PC-3 (cell line): ENCODE data around the gene PSAPL1. TPM values are rescaled to one million over a fixed set of nuclear protein-coding genes. Genes with fewer than 3 reads are reported as not detected.

Experiments used
- ATAC-seq: fragments of 200-7000 bp; cut with Tn5 transposase; 2 replicates; pipeline ENCODE4 v1.9.1; 2020; ENCODE audit warnings: mild to moderate bottlenecking, moderate library complexity
- BruUV-seq: library from RNA; stranded (reverse); fragments of 400-500 nt; replicated peaks from 2 replicates; lab custom pipeline; 2021; lab: Mats Ljungman, UMichigan
- CTCF ChIA-PET: fragments of 300-600 bp; sonication (Branson Sonifier 250); formaldehyde crosslinking; loops from one replicate; lab custom pipeline; 2022; ENCODE audit warnings: antibody characterized with exemption; lab: Charles Lee
- POLR2A ChIA-PET: fragments of 300-600 bp; sonication (Branson Sonifier 250); formaldehyde crosslinking; loops from one replicate; lab custom pipeline; 2022; ENCODE audit warnings: antibody characterized with exemption; ENCODE audit not compliant: unreplicated experiment; lab: Charles Lee
- DNase-seq: peaks from one replicate; pipeline ENCODE4 v3.0.0-alpha.2; 2015
- H2AFZ ChIP-seq: fragments of 300-600 bp; sonication (generic); 2 replicates; pipeline ENCODE4 v1.6.0; 2016; ENCODE audit warnings: antibody characterized with exemption, low read length
- H3F3A ChIP-seq: fragments of 300-600 bp; sonication (generic); one replicate; pipeline ENCODE4 v1.6.0; 2017; ENCODE audit warnings: antibody characterized with exemption, low read length, control low read depth, mild to moderate bottlenecking; ENCODE audit not compliant: unreplicated experiment
- H3K27ac ChIP-seq: fragments of 300-600 bp; sonication (generic); 2 replicates; pipeline ENCODE4 v1.5.1; 2016; ENCODE audit warnings: mild to moderate bottlenecking, low read length
- H3K27me3 ChIP-seq: fragments of 300-600 bp; sonication (generic); 2 replicates; pipeline ENCODE4 v1.6.1; 2016; ENCODE audit warnings: low read length, mixed read lengths
- H3K36me3 ChIP-seq: fragments of 300-600 bp; sonication (generic); 2 replicates; pipeline ENCODE4 v1.6.1; 2016; ENCODE audit warnings: low read depth, mixed run types, low read length, mixed read lengths
- H3K4me1 ChIP-seq: fragments of 300-600 bp; sonication (generic); 2 replicates; pipeline ENCODE4 v1.5.1; 2016; ENCODE audit warnings: low read length; ENCODE audit not compliant: insufficient read depth
- H3K4me2 ChIP-seq: fragments of 300-600 bp; sonication (generic); 2 replicates; pipeline ENCODE4 v1.6.0; 2016; ENCODE audit warnings: low read length
- H3K4me3 ChIP-seq: fragments of 300-600 bp; sonication (generic); 2 replicates; pipeline ENCODE4 v1.5.1; 2016; ENCODE audit warnings: mild to moderate bottlenecking, low read length, mixed read lengths
- H3K79me2 ChIP-seq: fragments of 300-600 bp; sonication (generic); 2 replicates; pipeline ENCODE4 v1.6.1; 2017; ENCODE audit warnings: low read length, mixed read lengths
- H3K9ac ChIP-seq: fragments of 300-600 bp; sonication (generic); 2 replicates; pipeline ENCODE4 v1.6.0; 2016; ENCODE audit warnings: mild to moderate bottlenecking, low read length
- H3K9me2 ChIP-seq: fragments of 300-600 bp; sonication (generic); replicated peaks from 2 replicates; pipeline ENCODE4 v1.6.1; 2016; ENCODE audit warnings: mixed run types, low read length, mixed read lengths
- H3K9me3 ChIP-seq: fragments of 300-600 bp; sonication (generic); 2 replicates; pipeline ENCODE4 v1.6.1; 2016; ENCODE audit warnings: low read length, mixed read lengths
- H4K20me1 ChIP-seq: fragments of 300-600 bp; sonication (generic); 2 replicates; pipeline ENCODE4 v1.6.1; 2016; ENCODE audit warnings: low read length, mixed read lengths
- EZH2 ChIP-seq: fragments of 300-600 bp; sonication (generic); IDR thresholded peaks from one replicate; pipeline ENCODE4 v1.6.1; 2017; ENCODE audit warnings: antibody characterized with exemption, mild to moderate bottlenecking, low read length; ENCODE audit not compliant: unreplicated experiment
- EZH2phosphoT487 ChIP-seq: fragments of 300-600 bp; sonication (generic); IDR thresholded peaks from 2 replicates; pipeline ENCODE4 v1.6.1; 2018; ENCODE audit warnings: mild to moderate bottlenecking, antibody characterized with exemption, low read length, borderline replicate concordance
- intact Hi-C: fragments of 100-400 bp; cut with micrococcal nuclease; formaldehyde crosslinking; loops from 2 replicates; pipeline ENCODE4 v1.9.0; 2023
- total RNA-seq: library from RNA; depleted of rRNA; stranded (reverse); fragments of >200 nt; gene quantifications from 2 replicates; pipeline ENCODE4 v1.2.3, GENCODE V29; 2014
- TF ChIP-seq, protein P1 (sequence below): fragments of 300-600 bp; sonication (generic); conservative IDR thresholded peaks from 2 replicates; pipeline ENCODE4 v1.5.1; 2017; ENCODE audit warnings: antibody characterized with exemption, low read depth, mild to moderate bottlenecking, low read length

PSAPL1 gene
- total RNA-seq, 1 experiment from 2014 or later = 0.15 TPM

DNA sequence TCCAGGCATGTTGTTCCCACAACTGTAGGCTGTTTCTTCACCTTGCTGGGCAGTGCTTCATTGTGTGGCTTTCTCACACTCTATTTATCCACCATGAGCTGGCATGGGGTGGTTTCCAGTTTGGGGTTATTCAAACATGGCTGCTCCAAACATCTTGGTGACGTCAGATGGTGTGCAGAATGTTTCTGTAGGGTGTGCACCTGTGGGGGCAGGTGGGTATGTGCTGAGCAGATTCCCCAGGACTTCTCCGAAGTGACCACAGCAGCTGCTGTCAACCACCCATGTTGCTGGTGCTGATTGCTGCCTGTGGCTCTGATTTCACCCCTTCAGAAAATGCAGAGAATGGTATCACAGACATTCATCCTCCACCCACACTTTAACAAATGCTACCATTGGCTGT lies 5.0 kb upstream of the PSAPL1 start:
- Histone ChIP-seq H3K4me1 (peaks cover 7% of the 10 kb centered on the region; the same call in 1 of the 2 replicates), H3K9me3 (no peaks in the 10 kb centered on the region), H3K9ac (no peak overlapping the region), H3K27ac (no peak overlapping the region), H3K9me2 (no peaks in the 10 kb centered on the region), H3K79me2 (no peaks in the 10 kb centered on the region), H3K4me3 (no peak overlapping the region), H2AFZ (no peak overlapping the region), H3K4me2 (no peak overlapping the region), H3K36me3 (no peaks in the 10 kb centered on the region), H3F3A (no peaks in the 10 kb centered on the region), H4K20me1 (no peaks in the 10 kb centered on the region), H3K27me3 (no peaks in the 10 kb centered on the region)
- no peak for TF ChIP-seq EZH2phosphoT487
- ChIA-PET CTCF (no interaction called here), POLR2A (no interaction called here)
- intact Hi-C loops = no loop called here
- no peak for DNase-seq
- no peak for ATAC-seq
- BruUV-seq = no TSS peak

DNA sequence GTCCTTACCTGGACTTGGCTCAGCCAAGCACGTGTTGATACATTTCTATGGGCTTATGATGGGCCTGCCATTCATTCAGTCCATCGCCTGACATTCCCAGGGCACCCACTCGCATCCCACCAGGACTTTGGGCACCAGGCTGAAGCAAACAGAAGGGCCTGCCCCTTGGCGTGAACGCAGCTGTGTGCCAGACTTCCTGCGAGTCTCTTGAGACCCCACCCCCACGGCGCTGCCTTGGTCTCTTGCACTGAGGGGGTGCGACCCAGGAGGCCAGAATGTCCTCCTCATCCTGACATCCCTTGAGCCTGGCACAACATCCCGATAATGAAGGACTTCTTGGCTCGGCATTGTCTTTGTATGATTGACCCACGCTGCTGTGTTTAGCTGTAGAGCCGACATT lies 1.5 kb upstream of the PSAPL1 start:
- ATAC-seq (no peak), DNase-seq (no peak)
- Histone ChIP-seq H3K4me3 (no peak overlapping the region), H3K9me3 (no peaks in the 10 kb centered on the region), H4K20me1 (no peaks in the 10 kb centered on the region), H3K79me2 (no peaks in the 10 kb centered on the region), H3K4me1 (peaks cover 10% of the 10 kb centered on the region; the same call in 1 of the 2 replicates), H3K27me3 (no peaks in the 10 kb centered on the region), H3K9me2 (no peaks in the 10 kb centered on the region), H3K9ac (no peak overlapping the region), H3K36me3 (no peaks in the 10 kb centered on the region), H3K4me2 (no peak overlapping the region), H2AFZ (no peak overlapping the region), H3F3A (no peaks in the 10 kb centered on the region), H3K27ac (no peak overlapping the region)
- POLR2A ChIA-PET = no interaction called here
- BruUV-seq = no TSS peak
- CTCF ChIA-PET = no interaction called here
- intact Hi-C loops = no loop called here
- no peak for TF ChIP-seq EZH2phosphoT487
- TF ChIP-seq, protein P1, sequence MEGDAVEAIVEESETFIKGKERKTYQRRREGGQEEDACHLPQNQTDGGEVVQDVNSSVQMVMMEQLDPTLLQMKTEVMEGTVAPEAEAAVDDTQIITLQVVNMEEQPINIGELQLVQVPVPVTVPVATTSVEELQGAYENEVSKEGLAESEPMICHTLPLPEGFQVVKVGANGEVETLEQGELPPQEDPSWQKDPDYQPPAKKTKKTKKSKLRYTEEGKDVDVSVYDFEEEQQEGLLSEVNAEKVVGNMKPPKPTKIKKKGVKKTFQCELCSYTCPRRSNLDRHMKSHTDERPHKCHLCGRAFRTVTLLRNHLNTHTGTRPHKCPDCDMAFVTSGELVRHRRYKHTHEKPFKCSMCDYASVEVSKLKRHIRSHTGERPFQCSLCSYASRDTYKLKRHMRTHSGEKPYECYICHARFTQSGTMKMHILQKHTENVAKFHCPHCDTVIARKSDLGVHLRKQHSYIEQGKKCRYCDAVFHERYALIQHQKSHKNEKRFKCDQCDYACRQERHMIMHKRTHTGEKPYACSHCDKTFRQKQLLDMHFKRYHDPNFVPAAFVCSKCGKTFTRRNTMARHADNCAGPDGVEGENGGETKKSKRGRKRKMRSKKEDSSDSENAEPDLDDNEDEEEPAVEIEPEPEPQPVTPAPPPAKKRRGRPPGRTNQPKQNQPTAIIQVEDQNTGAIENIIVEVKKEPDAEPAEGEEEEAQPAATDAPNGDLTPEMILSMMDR = no peak
- no peak for TF ChIP-seq EZH2

DNA sequence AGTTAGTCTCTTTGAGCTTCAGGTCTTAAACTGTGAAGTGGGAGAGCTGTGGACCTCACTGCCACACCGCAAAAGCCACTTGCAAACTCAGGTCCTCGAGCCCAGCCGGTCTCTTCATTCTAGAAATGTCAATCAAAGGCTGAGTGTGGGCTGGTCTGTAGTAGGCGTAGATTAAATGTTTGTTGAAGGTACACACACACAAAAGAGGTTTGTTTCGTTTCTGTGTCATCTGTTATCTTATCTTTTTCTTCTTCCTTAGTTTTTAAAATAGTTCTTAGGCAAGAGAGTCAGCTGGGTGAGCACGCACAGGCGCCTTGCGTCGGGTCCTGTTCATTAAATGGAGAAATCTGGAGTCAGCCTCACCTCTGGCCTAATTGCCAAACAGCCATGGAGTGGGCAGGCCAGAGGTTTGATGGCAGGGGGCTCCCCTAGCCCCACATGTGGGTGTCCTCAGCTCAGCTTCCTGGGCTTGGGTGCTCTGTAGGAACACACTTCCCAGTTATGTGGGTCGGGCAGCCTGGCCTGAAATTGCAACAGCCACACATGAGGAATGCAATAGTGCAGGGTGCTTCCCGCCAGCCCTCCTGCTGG lies 836 bp upstream of the PSAPL1 start:
- no peak overlapping the region for H3K4me3 ChIP-seq
- ChIA-PET POLR2A (no interaction called here), CTCF (no interaction called here)
- no peaks in the 10 kb centered on the region for H3K79me2 ChIP-seq
- H2AFZ ChIP-seq = no peak overlapping the region
- TF ChIP-seq EZH2phosphoT487 (no peak), EZH2 (no peak)
- TF ChIP-seq, protein P1 = no peak
- no peaks in the 10 kb centered on the region for H3K36me3 ChIP-seq
- no peaks in the 10 kb centered on the region for H3K9me3 ChIP-seq
- DNase-seq (no peak), ATAC-seq (no peak)
- H3K9ac ChIP-seq = no peak overlapping the region
- H3K9me2 ChIP-seq = no peaks in the 10 kb centered on the region
- H3F3A ChIP-seq = no peaks in the 10 kb centered on the region
- H3K27me3 ChIP-seq = no peaks in the 10 kb centered on the region
- intact Hi-C loops = no loop called here
- no peak overlapping the region for H3K4me2 ChIP-seq
- no peaks in the 10 kb centered on the region for H4K20me1 ChIP-seq
- H3K27ac ChIP-seq = no peak overlapping the region
- H3K4me1 ChIP-seq = peaks cover 12% of the 10 kb centered on the region; the same call in 1 of the 2 replicates
- BruUV-seq = no TSS peak
